K562 (cell line): ENCODE data around the gene HES4. TPM values are rescaled to one million over a fixed set of nuclear protein-coding genes. Genes with fewer than 3 reads are reported as not detected.

Experiments
- ATF7 ChIP-seq: fragments of 450-650 bp; IDR thresholded peaks from 2 replicates; pipeline ENCODE4 v1.7.1; 2014; ENCODE audit warnings: mild to moderate bottlenecking, moderate library complexity
- BRCA1 ChIP-seq, 2 experiments: fragments of 450-650 bp in 1 of 2; sonication (generic) in 1 of 2; formaldehyde crosslinking in 1 of 2; IDR thresholded peaks; 2 replicates each; pipeline versions ENCODE4 v1.5.0 to v1.6.1; 2017 to 2020; ENCODE audit warnings: mild to moderate bottlenecking in 1 of 2, missing genetic modification reagents in 1 of 2
- DLX4 ChIP-seq: fragments of 250-450 bp; sonication (Bioruptor Pico); IDR thresholded peaks from 2 replicates; pipeline ENCODE4 v1.6.1; 2021; ENCODE audit warnings: mild to moderate bottlenecking
- HDAC1 ChIP-seq, 2 experiments: fragments of 450-650 bp; IDR thresholded peaks; 2 replicates each; pipeline ENCODE4 v1.6.1; 2016 to 2017; ENCODE audit warnings: inconsistent platforms in 1 of 2, mild to moderate bottlenecking in 1 of 2, moderate library complexity in 1 of 2
- HDGF ChIP-seq: fragments of 450-650 bp; IDR thresholded peaks from 2 replicates; pipeline ENCODE4 v1.6.1; 2016
- TCFL5 ChIP-seq: fragments of 250-450 bp; sonication (Bioruptor Pico); conservative IDR thresholded peaks from 2 replicates; pipeline ENCODE4 v1.6.1; 2021; ENCODE audit warnings: mild to moderate bottlenecking, moderate library complexity, matching md5 sums
- TOE1 ChIP-seq, 2 experiments: fragments of 450-650 bp in 1 of 2; sonication (generic) in 1 of 2; formaldehyde crosslinking in 1 of 2; IDR thresholded peaks; 2 replicates each; pipeline versions ENCODE4 v1.7.1 to v1.8.0; 2016 to 2022; ENCODE audit warnings: borderline replicate concordance in 2 of 2, mild to moderate bottlenecking in 2 of 2, antibody characterized with exemption in 1 of 2, inconsistent platforms in 1 of 2, low read depth in 1 of 2, missing genetic modification reagents in 1 of 2, moderate library complexity in 1 of 2
- ZC3H4 ChIP-seq: sonication (generic); formaldehyde crosslinking; IDR thresholded peaks from 2 replicates; pipeline ENCODE4 v1.9.0; 2021; ENCODE audit warnings: missing genetic modification reagents, borderline replicate concordance
- ZC3H8 ChIP-seq: fragments of 450-650 bp; IDR thresholded peaks from 2 replicates; pipeline ENCODE4 v1.6.1; 2017
- ZNF324 ChIP-seq: fragments of 250-450 bp; sonication (Bioruptor Pico); IDR thresholded peaks from 2 replicates; pipeline ENCODE4 v1.4.0; 2020; ENCODE audit warnings: mild to moderate bottlenecking
- polyA plus RNA-seq, 8 experiments: library from polyadenylated mRNA; depleted of rRNA in 4 of 8; stranded (reverse) in 5 of 8; unstranded in 3 of 8; fragments of >200 nt; fragmentation: Nextera tagmentation in 2 of 8; fragmentation: Illumina TruSeq in 1 of 8; extraction: Ambion mirVana in 2 of 8; extraction: Trizol in 1 of 8; gene quantifications; 2 replicates each; pipeline versions ENCODE4 v1.2.1 to v1.2.3, GENCODE V29; 2011 to 2014; ENCODE audit warnings: inconsistent platforms in 1 of 8, missing spikeins in 1 of 8
- total RNA-seq, 7 experiments: library from RNA; depleted of rRNA in 6 of 7; stranded (reverse); fragments of >200 nt in 6 of 7; fragmentation: Illumina TruSeq in 2 of 7; extraction: Trizol in 2 of 7; gene quantifications; 2 replicates each; pipeline versions ENCODE4 v1.2.1 to v1.2.3, GENCODE V29; 2011 to 2021; ENCODE audit warnings: low replicate concordance in 1 of 7
- TF ChIP-seq, protein P1 (sequence below): fragments of 450-650 bp; formaldehyde crosslinking; IDR thresholded peaks from 2 replicates; pipeline ENCODE4 v1.4.0; 2020; ENCODE audit warnings: mild to moderate bottlenecking
- TF ChIP-seq, protein P2 (sequence below): fragments of 150-350 bp; IDR thresholded peaks from 2 replicates; pipeline ENCODE4 v1.6.1; 2014; ENCODE audit warnings: low read depth, mild to moderate bottlenecking, low read length, borderline replicate concordance
- TF ChIP-seq, protein P3 (sequence below): fragments of 200-800 bp; sonication (Bioruptor generic); IDR thresholded peaks from 2 replicates; pipeline ENCODE4 v1.6.1; 2016; ENCODE audit warnings: missing genetic modification characterization, missing compliant biosample characterization

The HES4 gene
- total and polyA plus RNA-seq, 9 of the 15 experiments (the other 6 are each of a cell fraction or from before 2014, with no cell fraction given), result 0.21 to 43.7 (median 5.3) TPM; not detected in 2

DNA sequence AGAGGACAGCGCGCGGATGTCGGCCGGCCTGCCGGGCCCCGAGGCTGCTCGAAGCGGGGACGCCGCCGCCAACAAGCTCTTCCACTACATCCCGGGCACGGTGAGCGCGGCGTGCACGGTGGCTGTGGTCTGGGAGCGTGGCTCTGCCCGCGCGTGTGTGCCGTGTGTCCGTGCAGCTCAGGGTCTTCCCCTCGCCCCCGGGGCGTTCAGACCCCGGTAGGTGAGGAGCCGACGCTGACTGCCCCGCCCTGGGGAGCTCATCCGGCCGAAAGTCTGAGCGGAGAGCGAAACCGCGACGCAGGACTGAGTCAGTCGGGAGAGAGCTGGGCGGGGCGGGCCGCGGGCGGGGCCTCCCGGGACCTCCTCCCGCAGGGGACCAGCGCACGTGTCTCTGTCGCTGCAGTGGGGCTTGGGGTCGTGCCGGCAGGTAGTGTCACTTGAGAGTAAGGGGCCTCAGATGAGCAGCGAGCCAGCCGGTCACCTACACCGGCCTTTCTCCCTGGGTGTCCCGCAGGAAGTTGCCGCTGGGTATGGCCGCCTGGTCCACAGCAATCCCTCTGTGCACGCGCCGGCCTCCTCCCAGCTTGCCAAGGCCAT, 33.1 kb downstream of the HES4 start (continued):
- TF ChIP-seq DLX4, result no peak
- no peak for TF ChIP-seq TCFL5 (CRISPR knock-in tag)
- TF ChIP-seq, protein P1, sequence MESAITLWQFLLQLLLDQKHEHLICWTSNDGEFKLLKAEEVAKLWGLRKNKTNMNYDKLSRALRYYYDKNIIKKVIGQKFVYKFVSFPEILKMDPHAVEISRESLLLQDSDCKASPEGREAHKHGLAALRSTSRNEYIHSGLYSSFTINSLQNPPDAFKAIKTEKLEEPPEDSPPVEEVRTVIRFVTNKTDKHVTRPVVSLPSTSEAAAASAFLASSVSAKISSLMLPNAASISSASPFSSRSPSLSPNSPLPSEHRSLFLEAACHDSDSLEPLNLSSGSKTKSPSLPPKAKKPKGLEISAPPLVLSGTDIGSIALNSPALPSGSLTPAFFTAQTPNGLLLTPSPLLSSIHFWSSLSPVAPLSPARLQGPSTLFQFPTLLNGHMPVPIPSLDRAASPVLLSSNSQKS (CRISPR knock-in tag), result no peak
- TF ChIP-seq TOE1 (IDR thresholded peaks at IDR 0.05; ENCODE audit: borderline replicate concordance), result no peak
- TF ChIP-seq TOE1 (CRISPR knock-in tag; IDR thresholded peaks at IDR 0.05; ENCODE audit: borderline replicate concordance, low read depth), result no peak
- peak in 1 of 2 experiments; percentile 63; a peak in 2 of 4 replicates for TF ChIP-seq HDAC1 (IDR thresholded peaks at IDR 0.05)
- TF ChIP-seq ZC3H4, result no peak
- no peak for TF ChIP-seq HDGF
- TF ChIP-seq, protein P2, sequence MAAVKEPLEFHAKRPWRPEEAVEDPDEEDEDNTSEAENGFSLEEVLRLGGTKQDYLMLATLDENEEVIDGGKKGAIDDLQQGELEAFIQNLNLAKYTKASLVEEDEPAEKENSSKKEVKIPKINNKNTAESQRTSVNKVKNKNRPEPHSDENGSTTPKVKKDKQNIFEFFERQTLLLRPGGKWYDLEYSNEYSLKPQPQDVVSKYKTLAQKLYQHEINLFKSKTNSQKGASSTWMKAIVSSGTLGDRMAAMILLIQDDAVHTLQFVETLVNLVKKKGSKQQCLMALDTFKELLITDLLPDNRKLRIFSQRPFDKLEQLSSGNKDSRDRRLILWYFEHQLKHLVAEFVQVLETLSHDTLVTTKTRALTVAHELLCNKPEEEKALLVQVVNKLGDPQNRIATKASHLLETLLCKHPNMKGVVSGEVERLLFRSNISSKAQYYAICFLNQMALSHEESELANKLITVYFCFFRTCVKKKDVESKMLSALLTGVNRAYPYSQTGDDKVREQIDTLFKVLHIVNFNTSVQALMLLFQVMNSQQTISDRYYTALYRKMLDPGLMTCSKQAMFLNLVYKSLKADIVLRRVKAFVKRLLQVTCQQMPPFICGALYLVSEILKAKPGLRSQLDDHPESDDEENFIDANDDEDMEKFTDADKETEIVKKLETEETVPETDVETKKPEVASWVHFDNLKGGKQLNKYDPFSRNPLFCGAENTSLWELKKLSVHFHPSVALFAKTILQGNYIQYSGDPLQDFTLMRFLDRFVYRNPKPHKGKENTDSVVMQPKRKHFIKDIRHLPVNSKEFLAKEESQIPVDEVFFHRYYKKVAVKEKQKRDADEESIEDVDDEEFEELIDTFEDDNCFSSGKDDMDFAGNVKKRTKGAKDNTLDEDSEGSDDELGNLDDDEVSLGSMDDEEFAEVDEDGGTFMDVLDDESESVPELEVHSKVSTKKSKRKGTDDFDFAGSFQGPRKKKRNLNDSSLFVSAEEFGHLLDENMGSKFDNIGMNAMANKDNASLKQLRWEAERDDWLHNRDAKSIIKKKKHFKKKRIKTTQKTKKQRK, result no peak
- peak; percentile 52 for TF ChIP-seq ATF7
- no peak for TF ChIP-seq ZC3H8
- TF ChIP-seq BRCA1 (IDR thresholded peaks at IDR 0.05), result no peak
- TF ChIP-seq BRCA1 (CRISPR knock-in tag; IDR thresholded peaks at IDR 0.05), result no peak
- TF ChIP-seq, protein P3, sequence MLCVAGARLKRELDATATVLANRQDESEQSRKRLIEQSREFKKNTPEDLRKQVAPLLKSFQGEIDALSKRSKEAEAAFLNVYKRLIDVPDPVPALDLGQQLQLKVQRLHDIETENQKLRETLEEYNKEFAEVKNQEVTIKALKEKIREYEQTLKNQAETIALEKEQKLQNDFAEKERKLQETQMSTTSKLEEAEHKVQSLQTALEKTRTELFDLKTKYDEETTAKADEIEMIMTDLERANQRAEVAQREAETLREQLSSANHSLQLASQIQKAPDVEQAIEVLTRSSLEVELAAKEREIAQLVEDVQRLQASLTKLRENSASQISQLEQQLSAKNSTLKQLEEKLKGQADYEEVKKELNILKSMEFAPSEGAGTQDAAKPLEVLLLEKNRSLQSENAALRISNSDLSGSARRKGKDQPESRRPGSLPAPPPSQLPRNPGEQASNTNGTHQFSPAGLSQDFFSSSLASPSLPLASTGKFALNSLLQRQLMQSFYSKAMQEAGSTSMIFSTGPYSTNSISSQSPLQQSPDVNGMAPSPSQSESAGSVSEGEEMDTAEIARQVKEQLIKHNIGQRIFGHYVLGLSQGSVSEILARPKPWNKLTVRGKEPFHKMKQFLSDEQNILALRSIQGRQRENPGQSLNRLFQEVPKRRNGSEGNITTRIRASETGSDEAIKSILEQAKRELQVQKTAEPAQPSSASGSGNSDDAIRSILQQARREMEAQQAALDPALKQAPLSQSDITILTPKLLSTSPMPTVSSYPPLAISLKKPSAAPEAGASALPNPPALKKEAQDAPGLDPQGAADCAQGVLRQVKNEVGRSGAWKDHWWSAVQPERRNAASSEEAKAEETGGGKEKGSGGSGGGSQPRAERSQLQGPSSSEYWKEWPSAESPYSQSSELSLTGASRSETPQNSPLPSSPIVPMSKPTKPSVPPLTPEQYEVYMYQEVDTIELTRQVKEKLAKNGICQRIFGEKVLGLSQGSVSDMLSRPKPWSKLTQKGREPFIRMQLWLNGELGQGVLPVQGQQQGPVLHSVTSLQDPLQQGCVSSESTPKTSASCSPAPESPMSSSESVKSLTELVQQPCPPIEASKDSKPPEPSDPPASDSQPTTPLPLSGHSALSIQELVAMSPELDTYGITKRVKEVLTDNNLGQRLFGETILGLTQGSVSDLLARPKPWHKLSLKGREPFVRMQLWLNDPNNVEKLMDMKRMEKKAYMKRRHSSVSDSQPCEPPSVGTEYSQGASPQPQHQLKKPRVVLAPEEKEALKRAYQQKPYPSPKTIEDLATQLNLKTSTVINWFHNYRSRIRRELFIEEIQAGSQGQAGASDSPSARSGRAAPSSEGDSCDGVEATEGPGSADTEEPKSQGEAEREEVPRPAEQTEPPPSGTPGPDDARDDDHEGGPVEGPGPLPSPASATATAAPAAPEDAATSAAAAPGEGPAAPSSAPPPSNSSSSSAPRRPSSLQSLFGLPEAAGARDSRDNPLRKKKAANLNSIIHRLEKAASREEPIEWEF (CRISPR knock-in tag), result no peak
- no peak for TF ChIP-seq ZNF324
